Breast epithelium (tissue), 4 donors: ENCODE data around the gene NR6A1. TPM values are rescaled to one million over a fixed set of nuclear protein-coding genes. Genes with fewer than 3 reads are reported as not detected.

ENCODE experiments used
- DNase-seq, 2 donors: peaks; one replicate each; pipeline ENCODE4 v3.0.0-alpha.2; 2019; ENCODE audit warnings: low spot score in 2 of 2
- H3K27ac ChIP-seq, 2 donors: fragments of 200-600 bp; sonication (generic) in 1 of 2; one replicate each; pipeline ENCODE4 v1.5.1; 2016 to 2019; ENCODE audit warnings: mild to moderate bottlenecking in 1 of 2
- H3K27me3 ChIP-seq, 2 donors: fragments of 200-600 bp; sonication (generic) in 1 of 2; one replicate each; pipeline versions ENCODE4 v1.5.1 to v1.6.0; 2017 to 2019; ENCODE audit warnings: control low read depth in 1 of 2, mild to moderate bottlenecking in 1 of 2
- H3K36me3 ChIP-seq: fragments of 200-600 bp; one replicate; pipeline ENCODE4 v1.5.1; 2019
- H3K4me1 ChIP-seq, 2 donors: fragments of 200-600 bp; sonication (generic); one replicate each; pipeline ENCODE4 v1.5.1; 2016 to 2019; ENCODE audit warnings: control low read depth in 1 of 2
- H3K4me3 ChIP-seq, 3 donors: fragments of 200-600 bp; sonication (generic); 1 replicate in 2 of 3; 2 replicates in 1 of 3; pipeline ENCODE4 v1.5.1; 2016 to 2019; ENCODE audit warnings: mild to moderate bottlenecking in 3 of 3, moderate library complexity in 2 of 3
- H3K9me3 ChIP-seq, 2 donors: fragments of 200-600 bp; sonication (generic) in 1 of 2; one replicate each; pipeline ENCODE4 v1.5.1; 2016 to 2019; ENCODE audit warnings: control low read depth in 1 of 2
- CTCF ChIP-seq, 3 donors: fragments of 450-650 bp; IDR thresholded peaks; one replicate each; pipeline ENCODE4 v1.5.1; 2016 to 2017; ENCODE audit warnings: antibody characterized with exemption in 3 of 3, mild to moderate bottlenecking in 3 of 3, moderate library complexity in 3 of 3
- POLR2A ChIP-seq: fragments of 450-650 bp; IDR thresholded peaks from one replicate; pipeline ENCODE4 v1.6.1; 2016; ENCODE audit warnings: antibody characterized with exemption, mild to moderate bottlenecking, moderate library complexity
- POLR2AphosphoS5 ChIP-seq, 3 donors: sonication (generic); formaldehyde crosslinking; IDR thresholded peaks; one replicate each; pipeline ENCODE4 v1.6.1; 2017; ENCODE audit warnings: antibody characterized with exemption in 3 of 3
- intact Hi-C: fragments of 100-400 bp; cut with DNase I; formaldehyde crosslinking; loops from one replicate; pipeline ENCODE4 v1.15.1; 2023; ENCODE audit warnings: low total_unique reads
- total RNA-seq, 3 donors: library from RNA; depleted of rRNA; stranded (reverse); fragments of >200 nt; gene quantifications; one replicate each; pipeline ENCODE4 v1.1.0, GENCODE V29; 2016

NR6A1 gene
- total RNA-seq = 1 to 10 TPM; 1.3 to 5.3 (median 3.9) TPM

- intact Hi-C loops = loop anchor here (10.0 kb wide), 1 partner anchor 764 kb away; no protein-coding TSS in a partner anchor
- peak; percentile 95 to 96 for DNase-seq
- Histone ChIP-seq H3K4me1 (no peaks in the 10 kb centered on the region), H3K27me3 (peaks cover 0 to 1% of the 10 kb centered on the region in 2 donors), H3K4me3 (peak within 1 kb of the TSS; percentile 80 to 91 (median 90)), H3K9me3 (no peaks in the 10 kb centered on the region), H3K27ac (peak within 1 kb of the TSS; percentile 81 to 82), H3K36me3 (no peaks in the 10 kb centered on the region)
- peak; percentile 74 to 87 (median 86) for TF ChIP-seq POLR2AphosphoS5 (IDR thresholded peaks at IDR 0.05)
- no peak for TF ChIP-seq CTCF (IDR thresholded peaks at IDR 0.05)
Measured at GRCh38 chr9:124771021-124771866, at the start of gene NR6A1. Gene NR6A1, minus strand, starts transcription at chr9:124771311.

- no peaks in the 10 kb centered on the region for H3K9me3 ChIP-seq
Measured at GRCh38 chr9:124818431-124819281, 47.5 kb upstream of the NR6A1 start.

GRCh38 chr9:124815601-124816000 lies 44.5 kb upstream of the NR6A1 start:
- H3K27ac ChIP-seq = no peak overlapping the region
- no peak for DNase-seq
- TF ChIP-seq POLR2A (no peak), CTCF (IDR thresholded peaks at IDR 0.05) (no peak), POLR2AphosphoS5 (IDR thresholded peaks at IDR 0.05) (no peak)
- H3K36me3 ChIP-seq = no peaks in the 10 kb centered on the region
- no peak overlapping the region for H3K4me3 ChIP-seq
- H3K4me1 ChIP-seq = peaks cover 0 to 5% of the 10 kb centered on the region in 2 donors
- no peaks in the 10 kb centered on the region for H3K9me3 ChIP-seq
- H3K27me3 ChIP-seq = no peaks in the 10 kb centered on the region
- intact Hi-C loops = no loop called here

More at GRCh38 chr9:124818431-124819281, 47.5 kb upstream of the NR6A1 start:
- TF ChIP-seq CTCF (IDR thresholded peaks at IDR 0.05) (no peak), POLR2AphosphoS5 (IDR thresholded peaks at IDR 0.05) (no peak), POLR2A (no peak)
- H3K27ac ChIP-seq = peak overlapping the region; percentile 42 to 52
- intact Hi-C loops = no loop called here
- H3K4me3 ChIP-seq = no peak overlapping the region
- H3K4me1 ChIP-seq = no peaks in the 10 kb centered on the region
- H3K27me3 ChIP-seq = no peaks in the 10 kb centered on the region
- H3K36me3 ChIP-seq = no peaks in the 10 kb centered on the region
- peak in 1 of 2 donors; percentile 51 for DNase-seq

- DNase-seq = peak in 1 of 2 donors; percentile 63
- H3K4me1 ChIP-seq = peaks cover 0 to 5% of the 10 kb centered on the region in 2 donors
- no peaks in the 10 kb centered on the region for H3K36me3 ChIP-seq
- no peak for TF ChIP-seq POLR2A
- H3K4me3 ChIP-seq = no peak overlapping the region
- no peaks in the 10 kb centered on the region for H3K9me3 ChIP-seq
- no peaks in the 10 kb centered on the region for H3K27me3 ChIP-seq
- peak overlapping the region; percentile 26 to 58 for H3K27ac ChIP-seq
- intact Hi-C loops = no loop called here
Measured at GRCh38 chr9:124814164-124814535, 43.0 kb upstream of the NR6A1 start.

GRCh38 chr9:124813501-124814163 lies 42.5 kb upstream of the NR6A1 start:
- H3K27ac ChIP-seq = peak overlapping the region; percentile 26 to 58
- no peaks in the 10 kb centered on the region for H3K36me3 ChIP-seq
- H3K4me1 ChIP-seq = peaks cover 0 to 5% of the 10 kb centered on the region in 2 donors
- DNase-seq = no peak
- intact Hi-C loops = no loop called here
- H3K9me3 ChIP-seq = no peaks in the 10 kb centered on the region
- no peak overlapping the region for H3K4me3 ChIP-seq
- peak in 1 of 3 donors; percentile 9 for TF ChIP-seq CTCF (IDR thresholded peaks at IDR 0.05)
- no peak for TF ChIP-seq POLR2AphosphoS5 (IDR thresholded peaks at IDR 0.05)
- H3K27me3 ChIP-seq = no peaks in the 10 kb centered on the region
